Measurements from ENCODE around the gene TRAIP.

GRCh38 chr3:49876567-49876966 lies 20.2 kb upstream of the TRAIP start:
- TF ChIP-seq CTCF (IDR thresholded peaks at IDR 0.05) (no peak), EP300 (IDR thresholded peaks at IDR 0.05) (no peak), POLR2A (IDR thresholded peaks at IDR 0.05) (no peak)

All from tibial nerve (tissue), 4 donors.